Fibroblast of lung (primary cell): ENCODE measurements around the gene CLDN7. TPM values are rescaled to one million over a fixed set of nuclear protein-coding genes. Genes with fewer than 3 reads are reported as not detected.

Source experiments
- DNase-seq, 2 donors: peaks; one replicate each; pipeline versions ENCODE4 v3.0.0 to v3.0.0-alpha.2; 2010; ENCODE audit warnings: low read depth in 2 of 2
- H2AFZ ChIP-seq: 2 replicates; pipeline ENCODE4 v1.5.1; 2012; ENCODE audit warnings: low read length, control low read depth, inconsistent platforms
- H3K27ac ChIP-seq: 2 replicates; pipeline ENCODE4 v1.5.1; 2011; ENCODE audit warnings: low read length, control low read depth; ENCODE audit not compliant: insufficient read depth
- H3K27me3 ChIP-seq: 2 replicates; pipeline ENCODE4 v1.5.1; 2011; ENCODE audit warnings: mild to moderate bottlenecking, low read length; ENCODE audit not compliant: control insufficient read depth, insufficient read depth
- H3K36me3 ChIP-seq: 2 replicates; pipeline ENCODE4 v1.5.1; 2011; ENCODE audit warnings: low read length; ENCODE audit not compliant: control insufficient read depth, insufficient read depth
- H3K4me1 ChIP-seq: 2 replicates; pipeline ENCODE4 v1.5.1; 2011; ENCODE audit warnings: low read length; ENCODE audit not compliant: control insufficient read depth, insufficient read depth; ENCODE audit errors: extremely low read depth
- H3K4me2 ChIP-seq: 2 replicates; pipeline ENCODE4 v1.5.1; 2011; ENCODE audit warnings: low read length, control low read depth; ENCODE audit not compliant: insufficient read depth; ENCODE audit errors: extremely low read depth
- H3K4me3 ChIP-seq, 4 experiments: fragments of 200-600 bp in 1 of 4; sonication (generic) in 1 of 4; replicated peaks in 1 of 4; 2 replicates each; pipeline ENCODE4 v1.5.1; 2011 to 2016; ENCODE audit warnings: low read length in 4 of 4, low read depth in 3 of 4, mild to moderate bottlenecking in 3 of 4, control low read depth in 2 of 4, inconsistent platforms in 1 of 4, mixed read lengths in 1 of 4; ENCODE audit not compliant: insufficient read depth in 1 of 4; ENCODE audit errors: control extremely low read depth in 1 of 4
- H3K79me2 ChIP-seq: 2 replicates; pipeline ENCODE4 v1.5.1; 2012; ENCODE audit warnings: mild to moderate bottlenecking, low read length, inconsistent platforms; ENCODE audit not compliant: control insufficient read depth, insufficient read depth
- H3K9ac ChIP-seq: 2 replicates; pipeline ENCODE4 v1.5.1; 2011; ENCODE audit warnings: mild to moderate bottlenecking, low read length, control low read depth; ENCODE audit not compliant: insufficient read depth
- H3K9me3 ChIP-seq: 2 replicates; pipeline ENCODE4 v1.5.1; 2012; ENCODE audit warnings: low read depth, low read length; ENCODE audit not compliant: control insufficient read depth, insufficient read depth
- H4K20me1 ChIP-seq: 2 replicates; pipeline ENCODE4 v1.5.1; 2011; ENCODE audit warnings: low read length; ENCODE audit not compliant: control insufficient read depth, insufficient read depth; ENCODE audit errors: extremely low read depth
- EZH2 ChIP-seq: IDR thresholded peaks from 2 replicates; pipeline ENCODE4 v1.5.1; 2012; ENCODE audit warnings: low read length, control low read depth, mild to moderate bottlenecking; ENCODE audit errors: missing control alignments
- polyA plus RNA-seq, 2 donors: library from polyadenylated mRNA; depleted of rRNA in 1 of 2; stranded (reverse) in 1 of 2; unstranded in 1 of 2; fragments of >200 nt; gene quantifications; 2 replicates each; pipeline ENCODE4 v1.2.1, GENCODE V29; 2011 to 2012; ENCODE audit warnings: missing spikeins in 1 of 2
- total RNA-seq: library from RNA; depleted of rRNA; stranded (reverse); fragments of >200 nt; gene quantifications from 2 replicates; pipeline ENCODE4 v1.2.1, GENCODE V29; 2014
- TF ChIP-seq, protein P1 (sequence below), 2 donors: IDR thresholded peaks in 1 of 2; conservative IDR thresholded peaks in 1 of 2; 1 replicate in 1 of 2; 2 replicates in 1 of 2; pipeline ENCODE4 v1.5.1; 2011 to 2012; ENCODE audit warnings: low read length in 2 of 2, control low read depth in 1 of 2, inconsistent platforms in 1 of 2, low read depth in 1 of 2, mild to moderate bottlenecking in 1 of 2

The CLDN7 gene
- total and polyA plus RNA-seq, 2 donors (not counting 1 experiment from before 2014, with no cell fraction given): 1.0 to 17.2 TPM

DNA sequence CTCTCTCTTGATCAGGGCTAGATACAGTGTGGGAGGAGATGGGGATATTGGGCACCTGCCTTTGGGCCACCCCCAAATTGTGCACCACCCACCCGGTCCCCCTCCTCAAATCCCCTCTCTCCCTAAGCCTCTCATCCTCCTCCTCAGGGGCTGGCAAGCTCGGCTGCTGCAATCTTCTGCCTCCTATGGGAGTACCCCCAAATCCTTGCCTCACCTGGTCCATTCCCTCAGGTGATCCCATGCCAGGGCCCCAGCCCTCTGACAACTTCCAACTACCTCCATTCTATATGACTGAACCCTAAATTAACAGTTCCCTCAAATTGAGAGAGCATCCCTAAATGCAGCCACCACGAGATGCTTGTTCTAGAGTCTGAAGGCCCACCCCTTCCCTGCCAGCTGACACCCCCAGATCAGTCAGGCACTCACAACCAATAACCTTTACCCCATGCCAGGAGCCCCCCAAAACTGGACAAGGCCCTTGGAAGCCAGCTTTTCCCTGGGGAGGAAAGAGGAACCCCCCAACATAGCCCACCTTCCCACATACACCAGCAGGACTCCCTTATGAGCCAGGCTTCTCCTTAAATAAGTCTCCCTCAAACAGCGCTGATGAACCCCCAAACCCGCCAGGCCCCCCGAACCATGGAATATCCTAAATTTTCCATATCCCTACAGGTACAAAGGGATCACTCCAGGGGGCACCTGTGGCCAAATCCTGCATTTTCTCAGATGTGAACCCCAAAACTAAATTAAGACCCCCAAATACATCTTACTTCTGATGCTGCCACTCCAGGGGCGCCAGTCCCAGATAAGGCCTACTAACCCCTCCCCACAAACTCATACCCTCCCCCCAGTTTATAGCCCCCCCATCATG lies 45.8 kb downstream of the CLDN7 start:
- Histone ChIP-seq H3K27me3 (no peaks in the 10 kb centered on the region), H3K9me3 (no peaks in the 10 kb centered on the region), H3K36me3 (peaks cover 6% of the 10 kb centered on the region), H3K4me2 (peak overlapping the region; percentile 92), H3K4me1 (peaks cover 17% of the 10 kb centered on the region), H3K4me3 (peak overlapping the region; percentile 54 to 78 (median 66)), H4K20me1 (no peaks in the 10 kb centered on the region), H2AFZ (no peak overlapping the region), H3K9ac (peak overlapping the region; percentile 63), H3K27ac (peak overlapping the region; percentile 22), H3K79me2 (peaks cover 40% of the 10 kb centered on the region)
- TF ChIP-seq EZH2: no peak
- TF ChIP-seq, protein P1, sequence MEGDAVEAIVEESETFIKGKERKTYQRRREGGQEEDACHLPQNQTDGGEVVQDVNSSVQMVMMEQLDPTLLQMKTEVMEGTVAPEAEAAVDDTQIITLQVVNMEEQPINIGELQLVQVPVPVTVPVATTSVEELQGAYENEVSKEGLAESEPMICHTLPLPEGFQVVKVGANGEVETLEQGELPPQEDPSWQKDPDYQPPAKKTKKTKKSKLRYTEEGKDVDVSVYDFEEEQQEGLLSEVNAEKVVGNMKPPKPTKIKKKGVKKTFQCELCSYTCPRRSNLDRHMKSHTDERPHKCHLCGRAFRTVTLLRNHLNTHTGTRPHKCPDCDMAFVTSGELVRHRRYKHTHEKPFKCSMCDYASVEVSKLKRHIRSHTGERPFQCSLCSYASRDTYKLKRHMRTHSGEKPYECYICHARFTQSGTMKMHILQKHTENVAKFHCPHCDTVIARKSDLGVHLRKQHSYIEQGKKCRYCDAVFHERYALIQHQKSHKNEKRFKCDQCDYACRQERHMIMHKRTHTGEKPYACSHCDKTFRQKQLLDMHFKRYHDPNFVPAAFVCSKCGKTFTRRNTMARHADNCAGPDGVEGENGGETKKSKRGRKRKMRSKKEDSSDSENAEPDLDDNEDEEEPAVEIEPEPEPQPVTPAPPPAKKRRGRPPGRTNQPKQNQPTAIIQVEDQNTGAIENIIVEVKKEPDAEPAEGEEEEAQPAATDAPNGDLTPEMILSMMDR (conservative IDR thresholded peaks at IDR 0.05 in 1 of 2, IDR thresholded peaks at IDR 0.05 in 1 of 2; ENCODE audit: low read depth in 1 of 2, low read length in 2 of 2): no peak
- no peak for DNase-seq

DNA sequence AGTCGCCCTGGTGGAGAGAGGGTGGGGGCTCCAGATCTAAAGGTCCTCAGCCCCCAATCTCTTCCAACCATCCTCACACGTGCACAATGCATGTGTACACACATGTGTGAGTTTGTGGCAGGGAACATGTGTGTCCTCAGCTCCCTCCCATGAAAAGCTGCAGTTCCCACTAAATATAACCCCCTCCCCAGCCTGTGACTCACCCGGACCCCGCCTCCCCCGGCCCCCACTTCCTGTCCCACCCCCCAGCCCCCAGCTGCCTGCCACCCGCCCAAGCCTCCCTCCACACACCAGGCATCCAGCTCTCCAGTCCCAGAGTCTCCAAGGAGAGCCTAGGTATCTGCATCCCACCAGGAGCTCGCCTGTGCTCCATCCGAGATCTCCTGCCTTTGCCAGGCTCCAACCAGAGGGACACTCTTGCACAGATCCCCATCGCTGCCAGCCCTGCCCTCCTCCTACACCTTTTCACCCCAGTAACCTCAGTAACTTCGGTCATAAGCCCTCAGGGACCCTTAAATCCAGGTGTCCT lies 46.6 kb downstream of the CLDN7 start:
- H3K9me3 ChIP-seq: no peaks in the 10 kb centered on the region
- H3K79me2 ChIP-seq: peaks cover 36% of the 10 kb centered on the region
- peak overlapping the region; percentile 89 for H3K27ac ChIP-seq
- DNase-seq: peak in 1 of 2 donors; percentile 44
- H3K4me1 ChIP-seq: peaks cover 14% of the 10 kb centered on the region
- no peaks in the 10 kb centered on the region for H3K27me3 ChIP-seq
- no peak overlapping the region for H3K9ac ChIP-seq
- no peaks in the 10 kb centered on the region for H4K20me1 ChIP-seq
- no peak overlapping the region for H2AFZ ChIP-seq
- peak overlapping the region; percentile 92 for H3K4me2 ChIP-seq
- H3K4me3 ChIP-seq: peak overlapping the region; percentile 54 to 78 (median 66)
- TF ChIP-seq, protein P1 (conservative IDR thresholded peaks at IDR 0.05 in 1 of 2, IDR thresholded peaks at IDR 0.05 in 1 of 2; ENCODE audit: low read depth in 1 of 2, low read length in 2 of 2): no peak
- no peak for TF ChIP-seq EZH2
- peaks cover 2% of the 10 kb centered on the region for H3K36me3 ChIP-seq

DNA sequence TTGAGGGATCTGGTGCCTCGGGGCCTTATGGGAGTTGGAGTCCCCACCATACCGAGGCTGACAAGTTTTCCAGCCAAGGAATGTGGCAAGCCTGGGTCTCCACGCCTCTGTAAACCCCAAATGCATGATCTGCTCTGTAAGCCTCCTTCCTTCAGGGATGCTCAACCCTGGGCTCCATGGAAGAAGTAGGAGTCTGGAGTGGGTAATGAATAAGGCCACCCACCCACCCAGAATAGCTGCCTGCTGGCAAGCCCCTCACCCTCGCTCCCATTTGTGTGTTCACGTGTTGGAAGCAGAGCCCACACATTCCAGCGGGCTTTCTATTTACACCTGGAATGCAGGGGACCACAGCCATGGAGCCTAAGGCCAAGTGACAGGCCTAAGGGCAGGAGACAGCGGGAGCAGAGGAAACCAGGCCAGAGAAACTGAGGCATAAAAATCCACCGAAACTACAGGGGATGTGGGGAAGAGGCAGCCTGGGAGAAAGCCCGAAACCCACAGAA lies 47.1 kb downstream of the CLDN7 start:
- Histone ChIP-seq H3K9me3 (no peaks in the 10 kb centered on the region), H2AFZ (no peak overlapping the region), H3K27me3 (no peaks in the 10 kb centered on the region), H3K4me3 (peak overlapping the region; percentile 40 to 78 (median 56)), H3K27ac (peak overlapping the region; percentile 89), H3K9ac (peak overlapping the region; percentile 72), H3K4me1 (peaks cover 10% of the 10 kb centered on the region), H3K4me2 (peak overlapping the region; percentile 76), H3K79me2 (peaks cover 32% of the 10 kb centered on the region), H3K36me3 (no peaks in the 10 kb centered on the region), H4K20me1 (no peaks in the 10 kb centered on the region)
- no peak for TF ChIP-seq EZH2
- TF ChIP-seq, protein P1 (conservative IDR thresholded peaks at IDR 0.05 in 1 of 2, IDR thresholded peaks at IDR 0.05 in 1 of 2; ENCODE audit: low read depth in 1 of 2, low read length in 2 of 2): no peak
- DNase-seq: no peak
